ENCODE results near the gene MSANTD7. TPM values are rescaled to one million over a fixed set of nuclear protein-coding genes. Genes with fewer than 3 reads are reported as not detected.

Gene MSANTD7
- total and polyA plus RNA-seq, 2 experiments from 2014 or later: 9.2 to 14.0 TPM

GRCh38 chr10:14879124-14879927 is 41.2 kb downstream of the MSANTD7 start:
- Histone ChIP-seq H2AFZ (peak overlapping the region; percentile 92), H3K9me3 (ENCODE audit: low read depth) (no peaks in the 10 kb centered on the region), H3K9me2 (replicated peaks; ENCODE audit: insufficient read depth) (no peaks in the 10 kb centered on the region), H3K27ac (peak overlapping the region; percentile 85), H3K79me2 (peaks cover 73% of the 10 kb centered on the region), H3K27me3 (no peaks in the 10 kb centered on the region), H3K4me1 (ENCODE audit: insufficient read depth) (peaks cover 10% of the 10 kb centered on the region), H3K4me2 (peak overlapping the region; percentile 94), H3K36me3 (replicated peaks; ENCODE audit: insufficient read depth, low read depth) (no peaks in the 10 kb centered on the region), H3K4me3 (peak overlapping the region; percentile 89), H4K20me1 (ENCODE audit: insufficient read depth, poor library complexity, severe bottlenecking) (no peaks in the 10 kb centered on the region)
- no peak for TF ChIP-seq CTCF (IDR thresholded peaks at IDR 0.05; ENCODE audit: poor library complexity)
- TF ChIP-seq EZH2phosphoT487 (IDR thresholded peaks at IDR 0.05; ENCODE audit: low read depth, severe bottlenecking, unreplicated experiment): no peak
- TF ChIP-seq EZH2 (IDR thresholded peaks at IDR 0.05; ENCODE audit: borderline replicate concordance): no peak
- 1% methylated on average over 58 of the region's 60 CpGs for WGBS (ENCODE audit: low lambda C conversion rate, missing lambda C conversion rate)
- DNase-seq (ENCODE audit: low spot score): peak; percentile 36

- H3K9me2 ChIP-seq (replicated peaks; ENCODE audit: insufficient read depth): no peaks in the 10 kb centered on the region
- no peak for DNase-seq (ENCODE audit: low spot score)
- no peaks in the 10 kb centered on the region for H4K20me1 ChIP-seq (ENCODE audit: insufficient read depth, poor library complexity, severe bottlenecking)
- H3K4me3 ChIP-seq: peak overlapping the region; percentile 89
- no peak overlapping the region for H3K27ac ChIP-seq
- WGBS (ENCODE audit: low lambda C conversion rate, missing lambda C conversion rate): under 1% methylated on average over 5 of the region's 5 CpGs
- peaks cover 10% of the 10 kb centered on the region for H3K4me1 ChIP-seq (ENCODE audit: insufficient read depth)
- H3K79me2 ChIP-seq: peaks cover 79% of the 10 kb centered on the region
- peak overlapping the region; percentile 92 for H2AFZ ChIP-seq
- H3K36me3 ChIP-seq (replicated peaks; ENCODE audit: insufficient read depth, low read depth): no peaks in the 10 kb centered on the region
- no peak for TF ChIP-seq EZH2 (IDR thresholded peaks at IDR 0.05; ENCODE audit: borderline replicate concordance)
- no peak for TF ChIP-seq EZH2phosphoT487 (IDR thresholded peaks at IDR 0.05; ENCODE audit: low read depth, severe bottlenecking, unreplicated experiment)
- TF ChIP-seq CTCF (IDR thresholded peaks at IDR 0.05; ENCODE audit: poor library complexity): no peak
- H3K27me3 ChIP-seq: no peaks in the 10 kb centered on the region
- no peaks in the 10 kb centered on the region for H3K9me3 ChIP-seq (ENCODE audit: low read depth)
- H3K4me2 ChIP-seq: peak overlapping the region; percentile 94
These were observed 41.8 kb downstream of the MSANTD7 start for GRCh38 chr10:14879928-14880193.

DNA sequence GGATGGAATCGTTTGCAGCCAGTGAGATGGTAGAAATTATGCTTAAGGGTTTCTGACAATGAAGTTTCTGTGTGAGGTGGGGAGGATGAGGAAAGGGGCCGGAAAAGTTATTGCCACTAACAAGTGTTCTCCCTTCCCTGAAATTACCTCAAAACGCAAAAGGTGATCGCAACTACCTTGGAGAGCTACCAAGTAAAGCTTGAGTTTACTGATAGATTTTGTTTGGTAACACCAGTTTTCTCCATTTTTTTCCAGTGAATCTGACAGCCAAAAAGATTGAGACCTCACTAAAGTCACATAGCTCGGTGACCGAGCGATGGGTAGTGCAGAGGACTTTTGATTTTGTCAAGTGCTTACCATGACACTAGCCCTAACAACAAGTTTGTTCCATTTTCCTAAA is 42.1 kb downstream of the MSANTD7 start:
- 42% methylated on average over 7 of the region's 7 CpGs for whole genome bisulfite sequencing (ENCODE audit: low lambda C conversion rate, missing lambda C conversion rate)
- Histone ChIP-seq H4K20me1 (ENCODE audit: insufficient read depth, poor library complexity, severe bottlenecking) (no peaks in the 10 kb centered on the region), H3K4me2 (peak overlapping the region; percentile 94), H3K27ac (no peak overlapping the region), H3K4me1 (ENCODE audit: insufficient read depth) (peaks cover 10% of the 10 kb centered on the region), H3K9me2 (replicated peaks; ENCODE audit: insufficient read depth) (no peaks in the 10 kb centered on the region), H3K4me3 (peak overlapping the region; percentile 89), H3K9me3 (ENCODE audit: low read depth) (no peaks in the 10 kb centered on the region), H2AFZ (peak overlapping the region; percentile 92), H3K27me3 (no peaks in the 10 kb centered on the region), H3K79me2 (peaks cover 81% of the 10 kb centered on the region), H3K36me3 (replicated peaks; ENCODE audit: insufficient read depth, low read depth) (no peaks in the 10 kb centered on the region)
- TF ChIP-seq EZH2 (IDR thresholded peaks at IDR 0.05; ENCODE audit: borderline replicate concordance) (no peak), EZH2phosphoT487 (IDR thresholded peaks at IDR 0.05; ENCODE audit: low read depth, severe bottlenecking, unreplicated experiment) (no peak), CTCF (IDR thresholded peaks at IDR 0.05; ENCODE audit: poor library complexity) (no peak)
- peak; percentile 17 for DNase-seq (ENCODE audit: low spot score)

All from hepatocyte (in vitro differentiated cells).